ENCODE data around the gene FSTL4.

FSTL4 gene

DNA sequence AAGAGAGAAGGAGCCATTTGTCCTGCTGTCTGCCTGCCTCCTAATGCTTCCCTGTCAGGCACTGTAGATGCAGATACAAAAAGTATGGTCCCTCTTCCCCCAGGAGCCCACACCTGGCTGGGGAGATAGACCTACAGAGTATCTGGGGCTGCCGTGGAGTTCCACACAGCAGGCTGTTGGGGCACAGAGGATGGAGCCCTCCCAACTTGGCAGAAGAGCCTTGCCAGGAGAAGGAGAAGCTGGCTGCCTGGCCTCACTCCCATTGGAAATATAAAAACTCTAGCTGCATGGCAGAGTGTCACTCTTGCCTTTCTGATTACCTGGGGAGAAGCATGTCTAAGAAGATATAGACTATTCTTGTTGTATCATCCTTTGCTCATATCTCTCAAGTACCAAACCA lies 160.4 kb downstream of the FSTL4 start:
- TF ChIP-seq, protein P1, sequence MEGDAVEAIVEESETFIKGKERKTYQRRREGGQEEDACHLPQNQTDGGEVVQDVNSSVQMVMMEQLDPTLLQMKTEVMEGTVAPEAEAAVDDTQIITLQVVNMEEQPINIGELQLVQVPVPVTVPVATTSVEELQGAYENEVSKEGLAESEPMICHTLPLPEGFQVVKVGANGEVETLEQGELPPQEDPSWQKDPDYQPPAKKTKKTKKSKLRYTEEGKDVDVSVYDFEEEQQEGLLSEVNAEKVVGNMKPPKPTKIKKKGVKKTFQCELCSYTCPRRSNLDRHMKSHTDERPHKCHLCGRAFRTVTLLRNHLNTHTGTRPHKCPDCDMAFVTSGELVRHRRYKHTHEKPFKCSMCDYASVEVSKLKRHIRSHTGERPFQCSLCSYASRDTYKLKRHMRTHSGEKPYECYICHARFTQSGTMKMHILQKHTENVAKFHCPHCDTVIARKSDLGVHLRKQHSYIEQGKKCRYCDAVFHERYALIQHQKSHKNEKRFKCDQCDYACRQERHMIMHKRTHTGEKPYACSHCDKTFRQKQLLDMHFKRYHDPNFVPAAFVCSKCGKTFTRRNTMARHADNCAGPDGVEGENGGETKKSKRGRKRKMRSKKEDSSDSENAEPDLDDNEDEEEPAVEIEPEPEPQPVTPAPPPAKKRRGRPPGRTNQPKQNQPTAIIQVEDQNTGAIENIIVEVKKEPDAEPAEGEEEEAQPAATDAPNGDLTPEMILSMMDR (IDR thresholded peaks at IDR 0.05), result no peak

DNA sequence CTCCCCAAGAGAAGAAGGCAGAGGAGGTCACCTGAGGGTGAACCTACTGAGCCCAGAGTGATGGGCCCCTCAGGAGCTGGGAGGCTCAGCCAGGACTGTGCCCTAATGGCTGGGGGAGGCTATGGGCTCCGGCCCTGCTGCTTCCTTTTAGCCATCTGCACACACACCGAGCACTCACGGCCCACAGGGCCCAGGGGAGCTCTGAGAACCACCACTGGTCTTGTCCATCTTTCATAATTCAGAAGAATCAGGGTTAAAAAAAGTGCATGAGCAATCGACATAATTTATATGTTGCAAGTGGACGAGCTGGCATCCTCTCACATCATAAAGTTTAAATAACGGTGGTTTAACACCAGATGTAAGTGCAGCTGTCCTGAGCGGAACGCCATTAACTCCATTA lies 162.1 kb downstream of the FSTL4 start:
- TF ChIP-seq, protein P1 (IDR thresholded peaks at IDR 0.05), result no peak

DNA sequence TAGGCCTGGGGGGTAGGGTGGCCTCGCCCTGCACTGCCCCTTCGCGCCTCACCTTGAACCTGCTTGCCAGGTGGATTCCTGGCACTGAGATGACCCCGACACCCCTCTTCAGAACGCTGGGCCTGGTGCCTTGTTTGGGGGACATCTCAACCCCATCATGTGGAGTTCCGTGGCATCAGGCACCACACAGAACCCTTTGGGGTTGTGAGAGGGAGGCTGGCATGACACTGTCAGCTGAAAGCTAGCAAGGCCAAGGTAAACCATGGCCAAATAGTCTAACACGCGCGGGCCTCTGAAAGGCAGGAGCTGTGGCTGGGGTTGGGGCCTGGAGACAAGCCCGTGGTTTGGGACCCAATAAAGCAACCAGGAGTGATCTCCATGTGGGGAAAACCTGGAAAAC lies 163.2 kb downstream of the FSTL4 start:
- TF ChIP-seq, protein P1 (IDR thresholded peaks at IDR 0.05), result no peak

DNA sequence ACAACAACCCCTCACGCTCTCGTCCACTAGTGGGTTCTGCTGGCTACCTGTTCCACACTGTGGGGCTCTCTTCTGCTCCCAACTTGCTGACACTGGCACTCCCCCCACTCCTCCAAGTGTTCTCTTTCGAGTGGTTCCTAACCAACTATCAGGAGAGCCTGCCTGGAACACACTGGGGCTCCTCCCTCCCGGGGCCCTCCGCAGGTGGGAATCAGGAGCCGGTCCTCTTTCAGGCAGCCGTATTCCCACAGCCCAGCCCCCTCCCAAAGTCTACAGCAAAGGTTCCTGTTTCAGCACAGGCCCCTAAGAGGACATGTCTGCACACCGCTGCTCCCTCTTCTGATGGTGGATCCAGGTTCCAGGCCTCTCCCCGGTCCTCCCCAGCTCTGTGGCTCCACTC lies 165.9 kb downstream of the FSTL4 start:
- TF ChIP-seq, protein P1 (IDR thresholded peaks at IDR 0.05), result no peak

DNA sequence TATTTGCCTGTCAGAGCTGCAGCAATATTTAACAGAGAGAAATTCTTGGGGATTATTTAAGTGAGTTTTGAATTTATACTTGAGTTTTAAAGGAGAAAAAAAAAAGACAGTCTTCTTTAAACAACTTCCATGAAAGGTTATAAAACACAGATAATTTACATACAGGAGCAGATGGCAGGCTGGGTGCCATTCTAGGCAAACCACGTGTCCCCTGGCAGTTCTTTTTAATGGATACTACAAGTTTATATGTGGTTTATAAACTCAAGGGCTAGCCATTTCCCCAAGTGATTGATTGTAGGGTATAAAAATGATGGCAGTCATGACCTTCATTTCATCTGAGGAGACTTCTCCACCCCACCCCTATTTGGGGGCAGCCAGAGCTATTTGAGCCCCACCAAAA lies 166.6 kb downstream of the FSTL4 start:
- TF ChIP-seq, protein P1 (IDR thresholded peaks at IDR 0.05), result no peak

DNA sequence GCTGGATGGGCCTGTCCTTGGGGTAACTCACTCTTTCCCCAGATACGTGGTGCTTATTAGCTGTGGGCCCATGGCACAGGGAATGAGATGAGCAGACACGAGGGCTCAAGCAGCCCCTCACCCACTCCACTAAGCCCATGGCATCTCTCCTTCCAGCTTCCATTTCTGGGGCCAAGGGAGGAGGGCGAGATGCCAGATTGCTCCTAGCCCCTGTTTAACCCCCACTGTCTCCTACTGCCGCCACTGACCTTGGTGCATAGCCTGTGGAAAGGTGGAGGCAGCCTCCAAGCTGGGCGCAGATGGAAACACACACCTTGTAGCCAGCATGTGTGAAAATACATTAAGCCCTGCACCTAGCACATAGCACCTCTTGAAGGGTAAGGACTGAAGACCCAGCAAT lies 167.6 kb downstream of the FSTL4 start:
- TF ChIP-seq, protein P1 (IDR thresholded peaks at IDR 0.05), result no peak

DNA sequence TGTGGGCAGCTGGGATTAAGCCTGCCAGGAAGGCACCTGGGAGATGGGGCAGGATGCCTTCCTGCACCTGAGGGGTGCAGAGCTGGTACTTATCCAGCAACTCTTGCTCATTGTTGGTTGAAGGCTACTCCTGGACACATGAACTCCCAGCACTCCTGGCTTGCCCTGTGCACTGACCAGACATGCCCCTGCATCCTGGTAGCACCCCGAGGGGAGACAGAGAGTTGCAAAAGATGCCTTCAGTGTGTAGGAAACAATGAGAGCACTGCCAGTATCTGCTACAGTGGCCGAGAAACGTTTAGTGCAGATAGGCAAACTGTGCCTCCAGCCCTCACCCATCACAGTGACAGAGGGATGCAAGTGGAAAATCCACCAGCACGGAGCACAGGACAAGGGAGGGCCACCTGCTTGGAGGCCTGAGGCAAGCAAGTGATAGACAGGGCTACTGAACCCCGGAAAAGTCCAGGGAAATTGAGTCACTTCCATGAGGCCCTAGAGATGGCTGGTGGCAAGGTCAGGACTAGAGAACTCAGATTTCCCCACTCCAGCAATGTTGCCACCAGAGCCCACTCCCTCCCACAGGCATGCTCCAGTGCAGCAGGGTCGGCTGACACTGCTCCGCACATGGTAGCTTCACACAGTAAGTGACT lies 171.1 kb downstream of the FSTL4 start:
- TF ChIP-seq, protein P1 (IDR thresholded peaks at IDR 0.05), result no peak

All from LNCAP (cell line).